ENCODE data around the gene CSGALNACT2.

Gene CSGALNACT2

GRCh38 chr10:43112608-43112961, 25.7 kb upstream of the CSGALNACT2 start:
- H3K9me3 ChIP-seq (ENCODE audit: control insufficient read depth in 2 of 2, low read length in 2 of 2), result no peaks in the 10 kb centered on the region
- no peak overlapping the region for H3K4me3 ChIP-seq (ENCODE audit: low read length in 2 of 2)
- H3K4me1 ChIP-seq (ENCODE audit: control insufficient read depth, insufficient read depth, low read length), result no peaks in the 10 kb centered on the region
- H3K27ac ChIP-seq (ENCODE audit: low read length), result no peak overlapping the region
- H3K36me3 ChIP-seq (ENCODE audit: control insufficient read depth in 2 of 2, insufficient read depth in 2 of 2, low read length in 2 of 2), result no peaks in the 10 kb centered on the region
- H3K9ac ChIP-seq (ENCODE audit: low read length in 2 of 2), result no peak overlapping the region
- H3K27me3 ChIP-seq (ENCODE audit: control insufficient read depth in 1 of 2, insufficient read depth in 2 of 2, low read length in 2 of 2), result no peaks in the 10 kb centered on the region

- no peak overlapping the region for H3K9ac ChIP-seq (ENCODE audit: low read length in 2 of 2)
- no peaks in the 10 kb centered on the region for H3K36me3 ChIP-seq (ENCODE audit: control insufficient read depth in 2 of 2, insufficient read depth in 2 of 2, low read length in 2 of 2)
- H3K27me3 ChIP-seq (ENCODE audit: control insufficient read depth in 1 of 2, insufficient read depth in 2 of 2, low read length in 2 of 2), result no peaks in the 10 kb centered on the region
- H3K4me3 ChIP-seq (ENCODE audit: low read length in 2 of 2), result no peak overlapping the region
- H3K4me1 ChIP-seq (ENCODE audit: control insufficient read depth, insufficient read depth, low read length), result no peaks in the 10 kb centered on the region
- no peaks in the 10 kb centered on the region for H3K9me3 ChIP-seq (ENCODE audit: control insufficient read depth in 2 of 2, low read length in 2 of 2)
- no peak overlapping the region for H3K27ac ChIP-seq (ENCODE audit: low read length)
Measured at GRCh38 chr10:43113201-43114087, 24.8 kb upstream of the CSGALNACT2 start.

- Histone ChIP-seq H3K4me3 (ENCODE audit: low read length in 2 of 2) (no peak overlapping the region), H3K27ac (ENCODE audit: low read length) (no peak overlapping the region), H3K27me3 (ENCODE audit: control insufficient read depth in 1 of 2, insufficient read depth in 2 of 2, low read length in 2 of 2) (no peaks in the 10 kb centered on the region), H3K4me1 (ENCODE audit: control insufficient read depth, insufficient read depth, low read length) (no peaks in the 10 kb centered on the region), H3K36me3 (ENCODE audit: control insufficient read depth in 2 of 2, insufficient read depth in 2 of 2, low read length in 2 of 2) (no peaks in the 10 kb centered on the region), H3K9me3 (ENCODE audit: control insufficient read depth in 2 of 2, low read length in 2 of 2) (no peaks in the 10 kb centered on the region), H3K9ac (ENCODE audit: low read length in 2 of 2) (no peak overlapping the region)
Measured at GRCh38 chr10:43114088-43114742, 24.0 kb upstream of the CSGALNACT2 start.

GRCh38 chr10:43114743-43115611, 23.3 kb upstream of the CSGALNACT2 start:
- no peak overlapping the region for H3K27ac ChIP-seq (ENCODE audit: low read length)
- H3K9ac ChIP-seq (ENCODE audit: low read length in 2 of 2), result no peak overlapping the region
- no peak overlapping the region for H3K4me3 ChIP-seq (ENCODE audit: low read length in 2 of 2)
- no peaks in the 10 kb centered on the region for H3K4me1 ChIP-seq (ENCODE audit: control insufficient read depth, insufficient read depth, low read length)
- H3K27me3 ChIP-seq (ENCODE audit: control insufficient read depth in 1 of 2, insufficient read depth in 2 of 2, low read length in 2 of 2), result no peaks in the 10 kb centered on the region
- H3K36me3 ChIP-seq (ENCODE audit: control insufficient read depth in 2 of 2, insufficient read depth in 2 of 2, low read length in 2 of 2), result no peaks in the 10 kb centered on the region
- no peaks in the 10 kb centered on the region for H3K9me3 ChIP-seq (ENCODE audit: control insufficient read depth in 2 of 2, low read length in 2 of 2)

GRCh38 chr10:43115881-43116595, 22.2 kb upstream of the CSGALNACT2 start:
- no peak overlapping the region for H3K9ac ChIP-seq (ENCODE audit: low read length in 2 of 2)
- no peaks in the 10 kb centered on the region for H3K27me3 ChIP-seq (ENCODE audit: control insufficient read depth in 1 of 2, insufficient read depth in 2 of 2, low read length in 2 of 2)
- H3K36me3 ChIP-seq (ENCODE audit: control insufficient read depth in 2 of 2, insufficient read depth in 2 of 2, low read length in 2 of 2), result no peaks in the 10 kb centered on the region
- H3K4me1 ChIP-seq (ENCODE audit: control insufficient read depth, insufficient read depth, low read length), result no peaks in the 10 kb centered on the region
- no peaks in the 10 kb centered on the region for H3K9me3 ChIP-seq (ENCODE audit: control insufficient read depth in 2 of 2, low read length in 2 of 2)
- no peak overlapping the region for H3K27ac ChIP-seq (ENCODE audit: low read length)
- H3K4me3 ChIP-seq (ENCODE audit: low read length in 2 of 2), result no peak overlapping the region

- Histone ChIP-seq H3K9ac (ENCODE audit: low read length in 2 of 2) (no peak overlapping the region), H3K27ac (ENCODE audit: low read length) (no peak overlapping the region), H3K27me3 (ENCODE audit: control insufficient read depth in 1 of 2, insufficient read depth in 2 of 2, low read length in 2 of 2) (no peaks in the 10 kb centered on the region), H3K36me3 (ENCODE audit: control insufficient read depth in 2 of 2, insufficient read depth in 2 of 2, low read length in 2 of 2) (no peaks in the 10 kb centered on the region), H3K9me3 (ENCODE audit: control insufficient read depth in 2 of 2, low read length in 2 of 2) (no peaks in the 10 kb centered on the region), H3K4me1 (ENCODE audit: control insufficient read depth, insufficient read depth, low read length) (no peaks in the 10 kb centered on the region), H3K4me3 (ENCODE audit: low read length in 2 of 2) (no peak overlapping the region)
Measured at GRCh38 chr10:43116596-43116995, 21.6 kb upstream of the CSGALNACT2 start.

GRCh38 chr10:43117031-43117776, 21.0 kb upstream of the CSGALNACT2 start:
- H3K4me3 ChIP-seq (ENCODE audit: low read length in 2 of 2), result no peak overlapping the region
- no peak overlapping the region for H3K9ac ChIP-seq (ENCODE audit: low read length in 2 of 2)
- H3K27ac ChIP-seq (ENCODE audit: low read length), result no peak overlapping the region
- H3K36me3 ChIP-seq (ENCODE audit: control insufficient read depth in 2 of 2, insufficient read depth in 2 of 2, low read length in 2 of 2), result no peaks in the 10 kb centered on the region
- no peaks in the 10 kb centered on the region for H3K4me1 ChIP-seq (ENCODE audit: control insufficient read depth, insufficient read depth, low read length)
- H3K9me3 ChIP-seq (ENCODE audit: control insufficient read depth in 2 of 2, low read length in 2 of 2), result no peaks in the 10 kb centered on the region
- no peaks in the 10 kb centered on the region for H3K27me3 ChIP-seq (ENCODE audit: control insufficient read depth in 1 of 2, insufficient read depth in 2 of 2, low read length in 2 of 2)

- H3K4me1 ChIP-seq (ENCODE audit: control insufficient read depth, insufficient read depth, low read length), result no peaks in the 10 kb centered on the region
- H3K9ac ChIP-seq (ENCODE audit: low read length in 2 of 2), result no peak overlapping the region
- H3K4me3 ChIP-seq (ENCODE audit: low read length in 2 of 2), result no peak overlapping the region
- H3K27ac ChIP-seq (ENCODE audit: low read length), result no peak overlapping the region
- no peaks in the 10 kb centered on the region for H3K9me3 ChIP-seq (ENCODE audit: control insufficient read depth in 2 of 2, low read length in 2 of 2)
- no peaks in the 10 kb centered on the region for H3K27me3 ChIP-seq (ENCODE audit: control insufficient read depth in 1 of 2, insufficient read depth in 2 of 2, low read length in 2 of 2)
- no peaks in the 10 kb centered on the region for H3K36me3 ChIP-seq (ENCODE audit: control insufficient read depth in 2 of 2, insufficient read depth in 2 of 2, low read length in 2 of 2)
Measured at GRCh38 chr10:43117777-43118583, 20.3 kb upstream of the CSGALNACT2 start.

- H3K27ac ChIP-seq (ENCODE audit: low read length), result no peak overlapping the region
- H3K9ac ChIP-seq (ENCODE audit: low read length in 2 of 2), result no peak overlapping the region
- H3K4me1 ChIP-seq (ENCODE audit: control insufficient read depth, insufficient read depth, low read length), result no peaks in the 10 kb centered on the region
Measured at GRCh38 chr10:43118631-43119415, 19.4 kb upstream of the CSGALNACT2 start.

More at GRCh38 chr10:43118631-43119415, 19.4 kb upstream of the CSGALNACT2 start:
- Histone ChIP-seq H3K4me3 (ENCODE audit: low read length in 2 of 2) (no peak overlapping the region), H3K9me3 (ENCODE audit: control insufficient read depth in 2 of 2, low read length in 2 of 2) (no peaks in the 10 kb centered on the region), H3K36me3 (ENCODE audit: control insufficient read depth in 2 of 2, insufficient read depth in 2 of 2, low read length in 2 of 2) (no peaks in the 10 kb centered on the region), H3K27me3 (ENCODE audit: control insufficient read depth in 1 of 2, insufficient read depth in 2 of 2, low read length in 2 of 2) (no peaks in the 10 kb centered on the region)
